HG03342 (cell line): ENCODE results near the gene CRACR2A.

Experiments used
- ATAC-seq: cut with Tn5 transposase; IDR thresholded peaks from one replicate; pipeline ENCODE4 v1.9.1; 2021; ENCODE audit warnings: mild to moderate bottlenecking, moderate library complexity; ENCODE audit not compliant: unreplicated experiment

CRACR2A gene

GRCh38 chr12:3725388-3726115 lies 27.4 kb downstream of the CRACR2A start:
- no peak for ATAC-seq

- no peak for ATAC-seq
Observed at GRCh38 chr12:3723916-3724805, 28.7 kb downstream of the CRACR2A start.

GRCh38 chr12:3722368-3722767 lies 30.5 kb downstream of the CRACR2A start:
- no peak for ATAC-seq

- ATAC-seq: no peak
Observed at GRCh38 chr12:3720772-3721171, 32.1 kb downstream of the CRACR2A start.

GRCh38 chr12:3718100-3718499 lies 34.8 kb downstream of the CRACR2A start:
- no peak for ATAC-seq

GRCh38 chr12:3717283-3717898 lies 35.5 kb downstream of the CRACR2A start:
- ATAC-seq: no peak

- no peak for ATAC-seq
Observed at GRCh38 chr12:3715999-3716398, 36.9 kb downstream of the CRACR2A start.

- no peak for ATAC-seq
Observed at GRCh38 chr12:3713947-3714346, 39.0 kb downstream of the CRACR2A start.

GRCh38 chr12:3713483-3713882 lies 39.4 kb downstream of the CRACR2A start:
- ATAC-seq: no peak

- ATAC-seq: no peak
Observed at GRCh38 chr12:3712209-3712992, 40.5 kb downstream of the CRACR2A start.

GRCh38 chr12:3705354-3705675 lies 47.6 kb downstream of the CRACR2A start:
- ATAC-seq: no peak

- no peak for ATAC-seq
Observed at GRCh38 chr12:3704512-3705353, 48.2 kb downstream of the CRACR2A start.

- ATAC-seq: no peak
Observed at GRCh38 chr12:3700861-3701260, 52.0 kb downstream of the CRACR2A start.

GRCh38 chr12:3698218-3698974 lies 54.5 kb downstream of the CRACR2A start:
- ATAC-seq: no peak

GRCh38 chr12:3697311-3697870 lies 55.5 kb downstream of the CRACR2A start:
- ATAC-seq: no peak

GRCh38 chr12:3694673-3695072 lies 58.2 kb downstream of the CRACR2A start:
- ATAC-seq: no peak

- ATAC-seq: no peak
Observed at GRCh38 chr12:3692616-3693365, 60.1 kb downstream of the CRACR2A start.

- no peak for ATAC-seq
Observed at GRCh38 chr12:3686463-3686862, 66.4 kb downstream of the CRACR2A start.
